HEK293 (cell line): Measurements from ENCODE around the gene UPB1.

Experiments used
- CTCF ChIA-PET: fragments of 350-600 bp; formaldehyde crosslinking; extraction: SDS; loops from one replicate; lab custom pipeline; 2021; ENCODE audit warnings: antibody characterized with exemption; lab: Yijun Ruan, JAX
- POLR2A ChIA-PET: fragments of 300-600 bp; formaldehyde crosslinking; extraction: SDS; loops from one replicate; lab custom pipeline; 2020; ENCODE audit warnings: antibody characterized with exemption, inconsistent platforms; lab: Yijun Ruan, JAX
- H3K27ac ChIP-seq: fragments of 200-500 bp; sonication (Bioruptor generic); 2 replicates; pipeline ENCODE4 v1.5.1; 2014; ENCODE audit warnings: low read depth, low read length, control low read depth, inconsistent platforms; ENCODE audit errors: extremely low read depth
- H3K36me3 ChIP-seq, 2 experiments: fragments of 200-500 bp in 1 of 2; sonication (Bioruptor generic) in 1 of 2; 1 replicate in 1 of 2; 2 replicates in 1 of 2; pipeline ENCODE4 v1.5.1; 2014 to 2017; ENCODE audit warnings: inconsistent platforms in 2 of 2, low read length in 2 of 2; ENCODE audit not compliant: control insufficient read depth in 2 of 2, insufficient read depth in 1 of 2
- H3K4me1 ChIP-seq: fragments of 200-500 bp; sonication (Bioruptor generic); 2 replicates; pipeline ENCODE4 v1.5.1; 2014; ENCODE audit warnings: mild to moderate bottlenecking, low read length, inconsistent platforms; ENCODE audit not compliant: control insufficient read depth, insufficient read depth
- H3K4me3 ChIP-seq: 2 replicates; pipeline ENCODE4 v1.5.1; 2011; ENCODE audit warnings: low read depth, mild to moderate bottlenecking, control low read depth, low read length, moderate library complexity
- H3K9me3 ChIP-seq: fragments of 200-500 bp; sonication (Bioruptor generic); 2 replicates; pipeline ENCODE4 v1.5.1; 2014; ENCODE audit warnings: low read depth, low read length, inconsistent platforms; ENCODE audit not compliant: control insufficient read depth, insufficient read depth
- SP3 ChIP-seq: fragments of 450-650 bp; formaldehyde crosslinking; IDR thresholded peaks from 2 replicates; pipeline ENCODE4 v1.5.1; 2016; ENCODE audit warnings: missing biosample characterization, missing genetic modification characterization
- ZBTB7A ChIP-seq: fragments of 450-650 bp; formaldehyde crosslinking; IDR thresholded peaks from 2 replicates; pipeline ENCODE4 v1.5.1; 2016; ENCODE audit warnings: low read depth, missing biosample characterization, missing genetic modification characterization
- ZNF132 ChIP-seq: fragments of 450-650 bp; formaldehyde crosslinking; IDR thresholded peaks from 2 replicates; pipeline ENCODE4 v1.5.1; 2017; ENCODE audit warnings: missing biosample characterization, missing genetic modification characterization, borderline replicate concordance
- ZNF155 ChIP-seq: fragments of 450-650 bp; formaldehyde crosslinking; IDR thresholded peaks from 2 replicates; pipeline ENCODE4 v1.5.1; 2016; ENCODE audit warnings: missing biosample characterization, missing genetic modification characterization
- ZNF175 ChIP-seq: fragments of 450-650 bp; formaldehyde crosslinking; IDR thresholded peaks from 2 replicates; pipeline ENCODE4 v1.5.1; 2016; ENCODE audit warnings: missing biosample characterization, missing genetic modification characterization
- ZNF341 ChIP-seq: fragments of 450-650 bp; formaldehyde crosslinking; IDR thresholded peaks from 2 replicates; pipeline ENCODE4; 2016; ENCODE audit warnings: low read depth, missing biosample characterization, missing genetic modification characterization
- ZNF404 ChIP-seq: fragments of 450-650 bp; formaldehyde crosslinking; IDR thresholded peaks from 2 replicates; pipeline ENCODE4 v1.5.1; 2017; ENCODE audit warnings: missing biosample characterization, missing genetic modification characterization
- ZNF426 ChIP-seq: fragments of 450-650 bp; formaldehyde crosslinking; IDR thresholded peaks from 2 replicates; pipeline ENCODE4 v1.5.1; 2017; ENCODE audit warnings: missing biosample characterization, missing genetic modification characterization, mild to moderate bottlenecking, inconsistent platforms, moderate library complexity
- ZNF529 ChIP-seq: fragments of 450-650 bp; formaldehyde crosslinking; IDR thresholded peaks from 2 replicates; pipeline ENCODE4 v1.5.1; 2017; ENCODE audit warnings: missing genetic modification characterization, missing biosample characterization; ENCODE audit not compliant: insufficient replicate concordance
- ZNF558 ChIP-seq: fragments of 450-650 bp; formaldehyde crosslinking; IDR thresholded peaks from 2 replicates; pipeline ENCODE4 v1.5.1; 2016; ENCODE audit warnings: missing biosample characterization, missing genetic modification characterization
- ZNF561 ChIP-seq: fragments of 450-650 bp; IDR thresholded peaks from 2 replicates; pipeline ENCODE4 v1.5.1; 2018; ENCODE audit warnings: missing biosample characterization, missing genetic modification characterization, borderline replicate concordance
- ZNF571 ChIP-seq: fragments of 450-650 bp; formaldehyde crosslinking; IDR thresholded peaks from 2 replicates; pipeline ENCODE4 v1.5.0; 2017; ENCODE audit warnings: missing biosample characterization, missing genetic modification characterization
- ZNF654 ChIP-seq: fragments of 450-650 bp; formaldehyde crosslinking; IDR thresholded peaks from 2 replicates; pipeline ENCODE4 v1.5.1; 2016; ENCODE audit warnings: low read depth, missing biosample characterization, missing genetic modification characterization
- TF ChIP-seq, protein P1 (sequence below): fragments of 450-650 bp; formaldehyde crosslinking; IDR thresholded peaks from 2 replicates; pipeline ENCODE4 v1.5.1; 2016; ENCODE audit warnings: missing biosample characterization, missing genetic modification characterization
- TF ChIP-seq, protein P2 (sequence below): fragments of 450-650 bp; formaldehyde crosslinking; IDR thresholded peaks from 2 replicates; pipeline ENCODE4 v1.5.1; 2016; ENCODE audit warnings: missing biosample characterization, missing genetic modification characterization
- TF ChIP-seq, protein P3 (sequence below): fragments of 450-650 bp; formaldehyde crosslinking; IDR thresholded peaks from 2 replicates; pipeline ENCODE4 v1.5.1; 2016; ENCODE audit warnings: missing biosample characterization, missing genetic modification characterization
- TF ChIP-seq, protein P4 (sequence below): fragments of 450-650 bp; formaldehyde crosslinking; IDR thresholded peaks from 2 replicates; pipeline ENCODE4 v1.5.1; 2016; ENCODE audit warnings: missing biosample characterization, missing genetic modification characterization
- TF ChIP-seq, protein P5 (sequence below): fragments of 450-650 bp; formaldehyde crosslinking; IDR thresholded peaks from 2 replicates; pipeline ENCODE4 v1.5.1; 2016; ENCODE audit warnings: missing biosample characterization, missing genetic modification characterization

The UPB1 gene

DNA sequence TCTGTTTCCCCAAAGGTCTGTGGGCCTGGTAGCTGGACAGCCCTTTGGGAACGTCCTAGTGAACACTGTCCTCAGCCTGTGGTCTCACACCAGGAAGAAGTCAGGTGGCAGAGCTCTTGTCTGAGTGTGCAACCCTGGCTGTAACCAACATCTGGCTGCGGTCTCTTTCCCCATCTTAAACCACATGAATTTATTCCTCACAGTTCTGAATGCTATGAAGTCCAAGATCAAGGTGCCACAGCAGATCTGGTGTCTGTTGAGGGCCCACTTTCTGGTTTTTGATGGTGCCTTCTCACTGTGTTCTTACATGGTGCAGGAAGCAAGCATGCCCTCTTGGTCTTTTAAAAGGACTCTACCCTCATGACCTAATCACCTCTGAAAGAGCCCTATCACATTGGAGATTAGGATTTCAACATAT lies 2.7 kb downstream of the UPB1 start:
- CTCF ChIA-PET, result interaction anchor here (1.0 to 1.6 kb wide), 4 partner anchors 9 to 76 kb away, joined by 3 to 4 read pairs (median 4); no protein-coding TSS in a partner anchor
- POLR2A ChIA-PET, result no interaction called here
- TF ChIP-seq ZNF529, result no peak
- no peak for TF ChIP-seq ZNF404 (tag by site-specific recombination)
- TF ChIP-seq ZNF175, result no peak
- TF ChIP-seq, protein P1, sequence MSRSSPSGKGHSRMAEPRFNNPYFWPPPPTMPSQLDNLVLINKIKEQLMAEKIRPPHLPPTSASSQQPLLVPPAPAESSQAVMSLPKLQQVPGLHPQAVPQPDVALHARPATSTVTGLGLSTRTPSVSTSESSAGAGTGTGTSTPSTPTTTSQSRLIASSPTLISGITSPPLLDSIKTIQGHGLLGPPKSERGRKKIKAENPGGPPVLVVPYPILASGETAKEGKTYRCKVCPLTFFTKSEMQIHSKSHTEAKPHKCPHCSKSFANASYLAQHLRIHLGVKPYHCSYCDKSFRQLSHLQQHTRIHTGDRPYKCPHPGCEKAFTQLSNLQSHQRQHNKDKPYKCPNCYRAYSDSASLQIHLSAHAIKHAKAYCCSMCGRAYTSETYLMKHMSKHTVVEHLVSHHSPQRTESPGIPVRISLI, result no peak
- TF ChIP-seq ZNF654 (tag by site-specific recombination), result no peak
- TF ChIP-seq SP3 (tag by site-specific recombination), result no peak
- no peak for TF ChIP-seq ZNF155 (tag by site-specific recombination)
- TF ChIP-seq ZNF132, result no peak
- TF ChIP-seq, protein P2, sequence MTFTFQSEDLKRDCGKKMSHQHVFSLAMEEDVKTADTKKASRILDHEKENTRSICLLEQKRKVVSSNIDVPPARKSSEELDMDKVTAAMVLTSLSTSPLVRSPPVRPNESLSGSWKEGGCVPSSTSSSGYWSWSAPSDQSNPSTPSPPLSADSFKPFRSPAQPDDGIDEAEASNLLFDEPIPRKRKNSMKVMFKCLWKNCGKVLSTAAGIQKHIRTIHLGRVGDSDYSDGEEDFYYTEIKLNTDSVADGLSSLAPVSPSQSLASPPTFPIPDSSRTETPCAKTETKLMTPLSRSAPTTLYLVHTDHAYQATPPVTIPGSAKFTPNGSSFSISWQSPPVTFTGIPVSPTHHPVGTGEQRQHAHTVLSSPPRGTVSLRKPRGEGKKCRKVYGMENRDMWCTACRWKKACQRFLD (tag by site-specific recombination), result no peak
- TF ChIP-seq, protein P3, sequence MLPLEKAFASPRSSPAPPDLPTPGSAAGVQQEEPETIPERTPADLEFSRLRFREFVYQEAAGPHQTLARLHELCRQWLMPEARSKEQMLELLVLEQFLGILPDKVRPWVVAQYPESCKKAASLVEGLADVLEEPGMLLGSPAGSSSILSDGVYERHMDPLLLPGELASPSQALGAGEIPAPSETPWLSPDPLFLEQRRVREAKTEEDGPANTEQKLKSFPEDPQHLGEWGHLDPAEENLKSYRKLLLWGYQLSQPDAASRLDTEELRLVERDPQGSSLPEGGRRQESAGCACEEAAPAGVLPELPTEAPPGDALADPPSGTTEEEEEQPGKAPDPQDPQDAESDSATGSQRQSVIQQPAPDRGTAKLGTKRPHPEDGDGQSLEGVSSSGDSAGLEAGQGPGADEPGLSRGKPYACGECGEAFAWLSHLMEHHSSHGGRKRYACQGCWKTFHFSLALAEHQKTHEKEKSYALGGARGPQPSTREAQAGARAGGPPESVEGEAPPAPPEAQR (tag by site-specific recombination), result no peak
- TF ChIP-seq ZBTB7A, result no peak
- no peak for TF ChIP-seq ZNF558 (tag by site-specific recombination)
- TF ChIP-seq, protein P4, sequence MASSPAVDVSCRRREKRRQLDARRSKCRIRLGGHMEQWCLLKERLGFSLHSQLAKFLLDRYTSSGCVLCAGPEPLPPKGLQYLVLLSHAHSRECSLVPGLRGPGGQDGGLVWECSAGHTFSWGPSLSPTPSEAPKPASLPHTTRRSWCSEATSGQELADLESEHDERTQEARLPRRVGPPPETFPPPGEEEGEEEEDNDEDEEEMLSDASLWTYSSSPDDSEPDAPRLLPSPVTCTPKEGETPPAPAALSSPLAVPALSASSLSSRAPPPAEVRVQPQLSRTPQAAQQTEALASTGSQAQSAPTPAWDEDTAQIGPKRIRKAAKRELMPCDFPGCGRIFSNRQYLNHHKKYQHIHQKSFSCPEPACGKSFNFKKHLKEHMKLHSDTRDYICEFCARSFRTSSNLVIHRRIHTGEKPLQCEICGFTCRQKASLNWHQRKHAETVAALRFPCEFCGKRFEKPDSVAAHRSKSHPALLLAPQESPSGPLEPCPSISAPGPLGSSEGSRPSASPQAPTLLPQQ (tag by site-specific recombination), result no peak
- TF ChIP-seq, protein P5, sequence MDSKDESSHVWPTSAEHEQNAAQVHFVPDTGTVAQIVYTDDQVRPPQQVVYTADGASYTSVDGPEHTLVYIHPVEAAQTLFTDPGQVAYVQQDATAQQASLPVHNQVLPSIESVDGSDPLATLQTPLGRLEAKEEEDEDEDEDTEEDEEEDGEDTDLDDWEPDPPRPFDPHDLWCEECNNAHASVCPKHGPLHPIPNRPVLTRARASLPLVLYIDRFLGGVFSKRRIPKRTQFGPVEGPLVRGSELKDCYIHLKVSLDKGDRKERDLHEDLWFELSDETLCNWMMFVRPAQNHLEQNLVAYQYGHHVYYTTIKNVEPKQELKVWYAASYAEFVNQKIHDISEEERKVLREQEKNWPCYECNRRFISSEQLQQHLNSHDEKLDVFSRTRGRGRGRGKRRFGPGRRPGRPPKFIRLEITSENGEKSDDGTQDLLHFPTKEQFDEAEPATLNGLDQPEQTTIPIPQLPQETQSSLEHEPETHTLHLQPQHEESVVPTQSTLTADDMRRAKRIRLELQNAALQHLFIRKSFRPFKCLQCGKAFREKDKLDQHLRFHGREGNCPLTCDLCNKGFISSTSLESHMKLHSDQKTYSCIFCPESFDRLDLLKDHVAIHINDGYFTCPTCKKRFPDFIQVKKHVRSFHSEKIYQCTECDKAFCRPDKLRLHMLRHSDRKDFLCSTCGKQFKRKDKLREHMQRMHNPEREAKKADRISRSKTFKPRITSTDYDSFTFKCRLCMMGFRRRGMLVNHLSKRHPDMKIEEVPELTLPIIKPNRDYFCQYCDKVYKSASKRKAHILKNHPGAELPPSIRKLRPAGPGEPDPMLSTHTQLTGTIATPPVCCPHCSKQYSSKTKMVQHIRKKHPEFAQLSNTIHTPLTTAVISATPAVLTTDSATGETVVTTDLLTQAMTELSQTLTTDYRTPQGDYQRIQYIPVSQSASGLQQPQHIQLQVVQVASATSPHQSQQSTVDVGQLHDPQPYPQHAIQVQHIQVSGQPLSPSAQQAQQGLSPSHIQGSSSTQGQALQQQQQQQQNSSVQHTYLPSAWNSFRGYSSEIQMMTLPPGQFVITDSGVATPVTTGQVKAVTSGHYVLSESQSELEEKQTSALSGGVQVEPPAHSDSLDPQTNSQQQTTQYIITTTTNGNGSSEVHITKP (tag by site-specific recombination), result no peak
- no peak for TF ChIP-seq ZNF426 (tag by site-specific recombination)
- TF ChIP-seq ZNF561 (tag by site-specific recombination), result no peak
- TF ChIP-seq ZNF571, result no peak
- no peak for TF ChIP-seq ZNF341 (tag by site-specific recombination)
- Histone ChIP-seq H3K9me3 (no peaks in the 10 kb centered on the region), H3K4me3 (no peak overlapping the region), H3K27ac (no peak overlapping the region), H3K4me1 (no peaks in the 10 kb centered on the region), H3K36me3 (no peaks in the 10 kb centered on the region)
